ENCODE data around the gene CLTB. TPM values are rescaled to one million over a fixed set of nuclear protein-coding genes. Genes with fewer than 3 reads are reported as not detected.
"Not testable (repeated sequence)": the region's sequence is repeated elsewhere in the genome, so short reads cannot be mapped to it uniquely, and the experiment has no call there.

Gene CLTB
- polyA plus RNA-seq, 3 donors: 63.2 to 87.6 (median 75.2) TPM

GRCh38 chr5:176408590-176408989 is 7.7 kb downstream of the CLTB start:
- H3K27me3 ChIP-seq (ENCODE audit: control insufficient read depth in 2 of 2, insufficient read depth in 2 of 2, low read length in 2 of 2): no peaks in the 10 kb centered on the region
- peaks cover 21% of the 10 kb centered on the region for H3K4me1 Mint-ChIP-seq
- no peak overlapping the region for H3K4me3 Mint-ChIP-seq
- TF ChIP-seq CTCF (IDR thresholded peaks at IDR 0.05): no peak
- H3K4me2 ChIP-seq (replicated peaks; ENCODE audit: extremely low read depth, low read length, poor library complexity, severe bottlenecking): no peak overlapping the region
- H3K4me1 ChIP-seq (ENCODE audit: control insufficient read depth in 1 of 2, insufficient read depth in 2 of 2, low read length in 2 of 2): no peaks in the 10 kb centered on the region
- no peak overlapping the region for H3K27ac Mint-ChIP-seq
- H3K9ac ChIP-seq (ENCODE audit: insufficient read depth, low read length, poor library complexity, severe bottlenecking): no peak overlapping the region
- H3K79me2 ChIP-seq (ENCODE audit: insufficient read depth, low read length): peaks cover 13% of the 10 kb centered on the region
- WGBS (ENCODE audit: insufficient coverage): 100% methylated on average over 3 of the region's 5 CpGs
- no peak overlapping the region for H3K27ac ChIP-seq (ENCODE audit: low read depth in 1 of 2, low read length in 2 of 2)
- H2AFZ ChIP-seq (ENCODE audit: insufficient read depth, low read depth, low read length, poor library complexity, severe bottlenecking): no peak overlapping the region
- no peak overlapping the region for H3K4me3 ChIP-seq (replicated peaks in 1 of 3; ENCODE audit: low read depth in 2 of 3, low read length in 3 of 3)
- H3K36me3 ChIP-seq (replicated peaks in 1 of 2; ENCODE audit: control insufficient read depth in 1 of 2, insufficient read depth in 2 of 2, low read length in 2 of 2): peaks cover 44 to 71% of the 10 kb centered on the region in 2 donors
- no peaks in the 10 kb centered on the region for H3K9me3 ChIP-seq (replicated peaks in 1 of 2; ENCODE audit: control insufficient read depth in 1 of 2, insufficient read depth in 1 of 2, low read length in 2 of 2)
- peaks cover 0 to 2% (median 0%) of the 10 kb centered on the region in 7 donors for H3K9me3 Mint-ChIP-seq
- H3K27me3 Mint-ChIP-seq (ENCODE audit: low read depth in 3 of 3): no peaks in the 10 kb centered on the region
- intact Hi-C loops (cut with micrococcal nuclease): no loop called here
- H4K20me1 ChIP-seq (ENCODE audit: insufficient read depth, low read length): peaks cover 19% of the 10 kb centered on the region
- peaks cover 64 to 78% of the 10 kb centered on the region in 2 donors for H3K36me3 Mint-ChIP-seq
- no peak for DNase-seq

DNA sequence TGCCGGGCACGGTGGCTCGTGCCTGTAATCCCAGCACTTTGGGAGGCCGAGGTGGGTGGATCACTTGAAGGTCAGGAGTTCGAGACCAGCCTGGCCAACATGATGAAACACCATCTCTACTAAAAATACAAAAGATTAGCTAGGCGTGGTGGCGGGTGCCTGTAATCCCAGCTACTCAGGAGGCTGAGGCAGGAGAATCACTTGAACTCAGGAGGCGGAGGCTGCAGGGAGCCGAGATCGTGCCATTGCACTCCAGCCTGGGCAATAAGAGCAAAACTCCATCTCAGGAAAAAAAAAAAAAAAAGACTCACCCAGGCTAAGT is 8.1 kb downstream of the CLTB start:
- H3K27me3 Mint-ChIP-seq (ENCODE audit: low read depth in 3 of 3); H3K4me1 ChIP-seq (ENCODE audit: control insufficient read depth in 1 of 2, insufficient read depth in 2 of 2, low read length in 2 of 2); H3K4me3 Mint-ChIP-seq; H3K27ac ChIP-seq (ENCODE audit: low read depth in 1 of 2, low read length in 2 of 2); H3K9me3 ChIP-seq (replicated peaks in 1 of 2; ENCODE audit: control insufficient read depth in 1 of 2, insufficient read depth in 1 of 2, low read length in 2 of 2); H2AFZ ChIP-seq (ENCODE audit: insufficient read depth, low read depth, low read length, poor library complexity, severe bottlenecking); DNase-seq; H3K4me2 ChIP-seq (replicated peaks; ENCODE audit: extremely low read depth, low read length, poor library complexity, severe bottlenecking); H3K9me3 Mint-ChIP-seq; intact Hi-C loops (cut with micrococcal nuclease); H3K9ac ChIP-seq (ENCODE audit: insufficient read depth, low read length, poor library complexity, severe bottlenecking); H3K27me3 ChIP-seq (ENCODE audit: control insufficient read depth in 2 of 2, insufficient read depth in 2 of 2, low read length in 2 of 2); H3K4me3 ChIP-seq (replicated peaks in 1 of 3; ENCODE audit: low read depth in 2 of 3, low read length in 3 of 3); H3K79me2 ChIP-seq (ENCODE audit: insufficient read depth, low read length): not testable (repeated sequence)
- H3K4me1 Mint-ChIP-seq: peaks cover 19% of the 10 kb centered on the region
- Histone ChIP-seq H3K36me3 (replicated peaks in 1 of 2; ENCODE audit: control insufficient read depth in 1 of 2, insufficient read depth in 2 of 2, low read length in 2 of 2) (peaks cover 44 to 71% of the 10 kb centered on the region in 2 donors), H4K20me1 (ENCODE audit: insufficient read depth, low read length) (peaks cover 18% of the 10 kb centered on the region)
- H3K27ac Mint-ChIP-seq: peak overlapping the region in 1 of 7 donors; percentile 4
- WGBS (ENCODE audit: insufficient coverage): no CpG with 5 or more reads among the region's 10 CpGs
- peaks cover 64 to 81% of the 10 kb centered on the region in 2 donors for H3K36me3 Mint-ChIP-seq
